Measurements from ENCODE around the gene STK38.

DNA sequence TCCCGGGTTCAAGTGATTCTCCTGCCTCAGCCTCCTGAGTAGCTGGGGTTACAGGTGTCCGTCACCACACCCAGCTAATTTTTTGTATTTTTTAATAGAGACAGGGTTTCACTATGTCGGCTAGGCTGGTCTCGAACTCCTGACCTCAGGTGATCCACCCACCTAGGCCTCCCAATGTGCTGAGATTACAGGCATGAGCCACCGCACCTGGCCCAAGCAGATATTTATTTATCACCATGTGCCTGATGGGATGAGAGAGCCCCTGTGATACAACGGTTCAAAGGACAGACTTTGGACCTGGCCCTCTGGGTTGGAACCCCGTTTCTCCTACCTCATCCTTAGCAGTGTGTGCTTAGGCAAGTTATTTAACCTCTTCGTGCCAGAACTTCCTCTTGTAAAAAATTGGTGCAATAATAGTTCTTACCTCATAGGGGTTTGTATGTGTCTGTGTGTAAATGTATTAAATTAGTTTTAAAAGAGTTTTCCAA is 19.2 kb upstream of the STK38 start:
- TF ChIP-seq, protein P1, sequence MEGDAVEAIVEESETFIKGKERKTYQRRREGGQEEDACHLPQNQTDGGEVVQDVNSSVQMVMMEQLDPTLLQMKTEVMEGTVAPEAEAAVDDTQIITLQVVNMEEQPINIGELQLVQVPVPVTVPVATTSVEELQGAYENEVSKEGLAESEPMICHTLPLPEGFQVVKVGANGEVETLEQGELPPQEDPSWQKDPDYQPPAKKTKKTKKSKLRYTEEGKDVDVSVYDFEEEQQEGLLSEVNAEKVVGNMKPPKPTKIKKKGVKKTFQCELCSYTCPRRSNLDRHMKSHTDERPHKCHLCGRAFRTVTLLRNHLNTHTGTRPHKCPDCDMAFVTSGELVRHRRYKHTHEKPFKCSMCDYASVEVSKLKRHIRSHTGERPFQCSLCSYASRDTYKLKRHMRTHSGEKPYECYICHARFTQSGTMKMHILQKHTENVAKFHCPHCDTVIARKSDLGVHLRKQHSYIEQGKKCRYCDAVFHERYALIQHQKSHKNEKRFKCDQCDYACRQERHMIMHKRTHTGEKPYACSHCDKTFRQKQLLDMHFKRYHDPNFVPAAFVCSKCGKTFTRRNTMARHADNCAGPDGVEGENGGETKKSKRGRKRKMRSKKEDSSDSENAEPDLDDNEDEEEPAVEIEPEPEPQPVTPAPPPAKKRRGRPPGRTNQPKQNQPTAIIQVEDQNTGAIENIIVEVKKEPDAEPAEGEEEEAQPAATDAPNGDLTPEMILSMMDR (IDR thresholded peaks at IDR 0.05) = no peak
- no peak for TF ChIP-seq POLR2A (IDR thresholded peaks at IDR 0.05)
